Tibial nerve (tissue), 4 donors: ENCODE measurements around the gene SNAP91. TPM values are rescaled to one million over a fixed set of nuclear protein-coding genes. Genes with fewer than 3 reads are reported as not detected.
"Not testable (repeated sequence)": the region's sequence is repeated elsewhere in the genome, so short reads cannot be mapped to it uniquely, and the experiment has no call there.

Source experiments
- DNase-seq, 2 donors: peaks; one replicate each; pipeline ENCODE4 v3.0.0-alpha.2; 2019; ENCODE audit warnings: low spot score in 2 of 2
- H3K27ac ChIP-seq, 4 donors: fragments of 200-600 bp; sonication (generic) in 3 of 4; one replicate each; pipeline ENCODE4 v1.5.1; 2017 to 2019; ENCODE audit warnings: mild to moderate bottlenecking in 1 of 4
- H3K27me3 ChIP-seq, 2 donors: fragments of 200-600 bp; sonication (generic) in 1 of 2; one replicate each; pipeline versions ENCODE4 v1.5.1 to v1.6.0; 2017 to 2019
- H3K36me3 ChIP-seq, 3 donors: fragments of 200-600 bp; sonication (generic); one replicate each; pipeline ENCODE4 v1.5.1; 2018 to 2019
- H3K4me1 ChIP-seq, 4 donors: fragments of 200-600 bp; sonication (generic) in 3 of 4; one replicate each; pipeline ENCODE4 v1.5.1; 2017 to 2019
- H3K4me3 ChIP-seq, 4 donors: fragments of 200-600 bp; sonication (generic) in 3 of 4; one replicate each; pipeline ENCODE4 v1.5.1; 2017 to 2019; ENCODE audit warnings: mild to moderate bottlenecking in 1 of 4, moderate library complexity in 1 of 4
- H3K9me3 ChIP-seq, 4 donors: fragments of 200-600 bp; sonication (generic) in 3 of 4; one replicate each; pipeline ENCODE4 v1.5.1; 2017 to 2019
- CTCF ChIP-seq, 5 experiments: fragments of 200-600 bp in 3 of 5; fragments of 450-650 bp in 2 of 5; sonication (generic) in 3 of 5; IDR thresholded peaks; one replicate each; pipeline ENCODE4 v1.5.1; 2016 to 2019; ENCODE audit warnings: antibody characterized with exemption in 5 of 5, mild to moderate bottlenecking in 3 of 5, moderate library complexity in 2 of 5
- EP300 ChIP-seq, 2 donors: sonication (generic); formaldehyde crosslinking; IDR thresholded peaks; one replicate each; pipeline ENCODE4 v1.6.1; 2017; ENCODE audit warnings: antibody characterized with exemption in 2 of 2, mild to moderate bottlenecking in 1 of 2
- POLR2A ChIP-seq, 2 donors: fragments of 450-650 bp; IDR thresholded peaks; one replicate each; pipeline ENCODE4 v1.6.1; 2017; ENCODE audit warnings: antibody characterized with exemption in 2 of 2, mild to moderate bottlenecking in 2 of 2, moderate library complexity in 2 of 2
- WGBS, 2 donors: methylation state at CpG; one replicate each; pipeline ENCODE4 v1.1.5; 2018; 5-methylcytosine and 5-hydroxymethylcytosine counted together
- total RNA-seq, 4 donors: library from RNA; depleted of rRNA; stranded (reverse); fragments of >200 nt; gene quantifications; one replicate each; pipeline ENCODE4 v1.1.0, GENCODE V29; 2016

The SNAP91 gene
- total RNA-seq, 4 donors from 2014 or later = 0.42 to 4.3 (median 0.90) TPM; not detected in 1

- no peaks in the 10 kb centered on the region for H3K27me3 ChIP-seq
- no peak overlapping the region for H3K27ac ChIP-seq
- no peaks in the 10 kb centered on the region for H3K9me3 ChIP-seq
- no peaks in the 10 kb centered on the region for H3K4me1 ChIP-seq
- H3K36me3 ChIP-seq = no peaks in the 10 kb centered on the region
- DNase-seq = no peak
- TF ChIP-seq EP300 (IDR thresholded peaks at IDR 0.05) (peak in 1 of 2 donors; percentile 16), POLR2A (IDR thresholded peaks at IDR 0.05) (no peak), CTCF (IDR thresholded peaks at IDR 0.05) (no peak)
- no peak overlapping the region for H3K4me3 ChIP-seq
- WGBS, 2 donors = 37 to 40% methylated on average over 1 of the region's 1 CpG
Observed at GRCh38 chr6:83590416-83590815, 118.5 kb downstream of the SNAP91 start.

GRCh38 chr6:83589076-83589475 lies 119.8 kb downstream of the SNAP91 start:
- TF ChIP-seq CTCF (IDR thresholded peaks at IDR 0.05) (no peak), EP300 (IDR thresholded peaks at IDR 0.05) (no peak), POLR2A (IDR thresholded peaks at IDR 0.05) (no peak)
- Histone ChIP-seq H3K9me3 (no peaks in the 10 kb centered on the region), H3K27ac (no peak overlapping the region), H3K4me3 (no peak overlapping the region), H3K4me1 (no peaks in the 10 kb centered on the region), H3K27me3 (no peaks in the 10 kb centered on the region), H3K36me3 (no peaks in the 10 kb centered on the region)
- DNase-seq = no peak

GRCh38 chr6:83578057-83578456 lies 130.8 kb downstream of the SNAP91 start:
- TF ChIP-seq EP300 (IDR thresholded peaks at IDR 0.05) (no peak), CTCF (IDR thresholded peaks at IDR 0.05) (no peak), POLR2A (IDR thresholded peaks at IDR 0.05) (no peak)
- no peaks in the 10 kb centered on the region for H3K9me3 ChIP-seq
- 93 to 94% methylated on average over 1 of the region's 1 CpG for WGBS, 2 donors
- no peak for DNase-seq
- H3K36me3 ChIP-seq = no peaks in the 10 kb centered on the region
- no peaks in the 10 kb centered on the region for H3K27me3 ChIP-seq
- no peaks in the 10 kb centered on the region for H3K4me1 ChIP-seq
- no peak overlapping the region for H3K27ac ChIP-seq
- no peak overlapping the region for H3K4me3 ChIP-seq

GRCh38 chr6:83574783-83575182 lies 134.1 kb downstream of the SNAP91 start:
- no peak overlapping the region for H3K27ac ChIP-seq
- no peak for TF ChIP-seq POLR2A (IDR thresholded peaks at IDR 0.05)
- TF ChIP-seq CTCF (IDR thresholded peaks at IDR 0.05) = no peak
- TF ChIP-seq EP300 (IDR thresholded peaks at IDR 0.05) = no peak
- WGBS, 2 donors = 67 to 69% methylated on average over 6 of the region's 6 CpGs
- H3K27me3 ChIP-seq = no peaks in the 10 kb centered on the region
- no peaks in the 10 kb centered on the region for H3K4me1 ChIP-seq
- DNase-seq = no peak
- H3K9me3 ChIP-seq = no peaks in the 10 kb centered on the region
- H3K36me3 ChIP-seq = no peaks in the 10 kb centered on the region
- no peak overlapping the region for H3K4me3 ChIP-seq

- not testable (repeated sequence) for H3K4me3 ChIP-seq, H3K36me3 ChIP-seq
- 90 to 92% methylated on average over 4 of the region's 4 CpGs for WGBS, 2 donors
Observed at GRCh38 chr6:83571663-83572185, 137.2 kb downstream of the SNAP91 start.

GRCh38 chr6:83558975-83559374 lies 149.9 kb downstream of the SNAP91 start:
- Histone ChIP-seq H3K4me1 (no peaks in the 10 kb centered on the region), H3K27ac (no peak overlapping the region), H3K36me3 (no peaks in the 10 kb centered on the region), H3K4me3 (no peak overlapping the region), H3K27me3 (no peaks in the 10 kb centered on the region), H3K9me3 (peaks cover 0 to 12% (median 0%) of the 10 kb centered on the region in 4 donors)
- TF ChIP-seq POLR2A (IDR thresholded peaks at IDR 0.05) = no peak
- no peak for TF ChIP-seq EP300 (IDR thresholded peaks at IDR 0.05)
- no peak for TF ChIP-seq CTCF (IDR thresholded peaks at IDR 0.05)
- WGBS, 2 donors = 94 to 100% methylated on average over 1 of the region's 1 CpG
- no peak for DNase-seq

More at GRCh38 chr6:83571663-83572185, 137.2 kb downstream of the SNAP91 start:
- not testable (repeated sequence) for H3K9me3 ChIP-seq, H3K27ac ChIP-seq, DNase-seq, H3K4me1 ChIP-seq, H3K27me3 ChIP-seq
